GM12878 (cell line): Measurements from ENCODE around the gene EXOC4. TPM values are rescaled to one million over a fixed set of nuclear protein-coding genes. Genes with fewer than 3 reads are reported as not detected.

Experiments
- ATAC-seq: fragments of 200-7000 bp; cut with Tn5 transposase; 3 replicates; pipeline ENCODE4 v1.9.1; 2020; ENCODE audit warnings: mild to moderate bottlenecking, moderate library complexity
- BruUV-seq: library from RNA; stranded (reverse); fragments of 400-500 nt; replicated peaks from 2 replicates; lab custom pipeline; 2021; lab: Mats Ljungman, UMichigan
- CTCF ChIA-PET: fragments of 300-600 bp; sonication (Branson Sonifier 250); formaldehyde crosslinking; extraction: SDS; loops from one replicate; lab custom pipeline; 2021; ENCODE audit warnings: inconsistent platforms; lab: Yijun Ruan, JAX
- POLR2A ChIA-PET: fragments of 350-600 bp; formaldehyde crosslinking; extraction: SDS; loops from one replicate; lab custom pipeline; 2021; ENCODE audit warnings: inconsistent platforms; lab: Charles Lee
- RAD21 ChIA-PET: fragments of 300-600 bp; sonication (Branson Sonifier 250); formaldehyde crosslinking; loops from one replicate; lab custom pipeline; 2023; ENCODE audit warnings: antibody characterized with exemption; ENCODE audit not compliant: unreplicated experiment; lab: Charles Lee
- SMC1A ChIA-PET: fragments of 300-600 bp; sonication (Branson Sonifier 250); formaldehyde crosslinking; loops from one replicate; lab custom pipeline; 2023; ENCODE audit not compliant: unreplicated experiment, uncharacterized antibody; lab: Charles Lee
- DNase-seq: peaks from one replicate; pipeline ENCODE4 v3.0.0-alpha.2; 2011; ENCODE audit warnings: low read depth, low spot score
- FAIRE-seq: peaks from 3 replicates; lab custom pipeline; 2011; peaks lifted over from hg19 to GRCh38; lab: Jason Lieb, UNC
- H2AFZ ChIP-seq: 2 replicates; pipeline ENCODE4 v1.6.0; 2011; ENCODE audit warnings: low read depth, low read length, control low read depth; ENCODE audit not compliant: control insufficient read depth
- H3K27ac ChIP-seq: 2 replicates; pipeline ENCODE4 v1.5.1; 2011; ENCODE audit warnings: control low read depth; ENCODE audit not compliant: control insufficient read depth, insufficient read depth
- H3K27me3 ChIP-seq, 2 experiments: replicated peaks in 1 of 2; 2 replicates each; pipeline versions ENCODE4 v1.6.0 to v1.6.1; 2011; ENCODE audit warnings: low read length in 1 of 2; ENCODE audit not compliant: control insufficient read depth in 2 of 2, insufficient read depth in 2 of 2
- H3K36me3 ChIP-seq, 2 experiments: 2 replicates each; pipeline ENCODE4 v1.5.1; 2011; ENCODE audit warnings: low read length in 1 of 2; ENCODE audit not compliant: control insufficient read depth in 2 of 2, insufficient read depth in 2 of 2
- H3K4me1 ChIP-seq: 2 replicates; pipeline ENCODE4 v1.6.1; 2011; ENCODE audit warnings: mild to moderate bottlenecking, low read length, moderate library complexity, mixed read lengths; ENCODE audit not compliant: control insufficient read depth, insufficient read depth
- H3K4me2 ChIP-seq: 2 replicates; pipeline ENCODE4 v1.6.0; 2011; ENCODE audit warnings: control low read depth; ENCODE audit not compliant: control insufficient read depth, insufficient read depth
- H3K4me3 ChIP-seq: fragments of 200-600 bp; sonication (generic); 2 replicates; pipeline ENCODE4 v1.5.1; 2016
- H3K79me2 ChIP-seq: 2 replicates; pipeline ENCODE4 v1.6.0; 2011; ENCODE audit warnings: low read length; ENCODE audit not compliant: control insufficient read depth, insufficient read depth
- H3K9ac ChIP-seq: 2 replicates; pipeline ENCODE4 v1.8.0; 2011; ENCODE audit warnings: low read length, control low read depth, mixed read lengths; ENCODE audit not compliant: control insufficient read depth, insufficient read depth
- H3K9me3 ChIP-seq: replicated peaks from 3 replicates; pipeline ENCODE4 v1.5.1; 2011; ENCODE audit warnings: mild to moderate bottlenecking, low read length; ENCODE audit not compliant: control insufficient read depth, insufficient read depth
- H4K20me1 ChIP-seq: 2 replicates; pipeline ENCODE4 v1.6.0; 2011; ENCODE audit not compliant: control insufficient read depth, insufficient read depth
- E2F8 ChIP-seq: fragments of 450-650 bp; IDR thresholded peaks from 2 replicates; pipeline ENCODE4 v1.6.1; 2018; ENCODE audit warnings: mild to moderate bottlenecking, low read depth, moderate library complexity; ENCODE audit not compliant: partially characterized antibody
- EED ChIP-seq: sonication (generic); IDR thresholded peaks from 2 replicates; pipeline ENCODE4 v1.6.1; 2016; ENCODE audit warnings: antibody characterized with exemption, low read depth
- HDAC2 ChIP-seq: fragments of 200-600 bp; sonication (generic); IDR thresholded peaks from 2 replicates; pipeline ENCODE4 v1.6.1; 2017
- HSF1 ChIP-seq: fragments of 150-350 bp; IDR thresholded peaks from 2 replicates; pipeline ENCODE4 v1.6.1; 2014; ENCODE audit warnings: mild to moderate bottlenecking, low read depth, low read length
- IRF4 ChIP-seq: IDR thresholded peaks from 2 replicates; pipeline ENCODE4 v1.6.1; 2011; ENCODE audit warnings: low read depth, low read length
- LARP7 ChIP-seq: fragments of 450-650 bp; IDR thresholded peaks from 2 replicates; pipeline ENCODE4 v1.6.1; 2017; ENCODE audit warnings: mild to moderate bottlenecking
- MEF2A ChIP-seq: IDR thresholded peaks from 2 replicates; pipeline ENCODE4 v1.6.1; 2011; ENCODE audit warnings: low read depth, mild to moderate bottlenecking, low read length, moderate library complexity; ENCODE audit not compliant: insufficient read depth
- MLLT1 ChIP-seq: fragments of 450-650 bp; IDR thresholded peaks from 2 replicates; pipeline ENCODE4 v1.6.1; 2016; ENCODE audit warnings: mild to moderate bottlenecking
- NFXL1 ChIP-seq: fragments of 450-650 bp; IDR thresholded peaks from 2 replicates; pipeline ENCODE4 v1.6.1; 2017; ENCODE audit warnings: antibody characterized with exemption, mild to moderate bottlenecking, borderline replicate concordance
- PKNOX1 ChIP-seq: fragments of 450-650 bp; IDR thresholded peaks from 2 replicates; pipeline ENCODE4 v1.6.1; 2016; ENCODE audit warnings: mild to moderate bottlenecking
- RCOR1 ChIP-seq: conservative IDR thresholded peaks from 2 replicates; pipeline ENCODE4 v1.6.1; 2012; ENCODE audit warnings: low read depth, low read length, improper control_type of control experiment
- SIN3A ChIP-seq: IDR thresholded peaks from 2 replicates; pipeline ENCODE4 v1.6.1; 2012; ENCODE audit warnings: low read depth, low read length, improper control_type of control experiment
- SMAD5 ChIP-seq: IDR thresholded peaks from 2 replicates; pipeline ENCODE4 v1.6.1; 2016; ENCODE audit warnings: antibody characterized with exemption, low read depth
- SMARCA5 ChIP-seq: fragments of 450-650 bp; IDR thresholded peaks from 2 replicates; pipeline ENCODE4 v1.6.1; 2017; ENCODE audit warnings: mild to moderate bottlenecking
- SRF ChIP-seq, 2 experiments: IDR thresholded peaks; 2 replicates each; pipeline ENCODE4 v1.6.1; 2011; ENCODE audit warnings: low read depth in 2 of 2, low read length in 2 of 2, mild to moderate bottlenecking in 1 of 2, moderate library complexity in 1 of 2
- STAT3 ChIP-seq: IDR thresholded peaks from 2 replicates; pipeline ENCODE4 v1.6.1; 2011; ENCODE audit warnings: low read depth, low read length, improper control_type of control experiment
- SUPT20H ChIP-seq: IDR thresholded peaks from 2 replicates; pipeline ENCODE4 v1.6.1; 2011; ENCODE audit warnings: low read depth, mild to moderate bottlenecking, low read length, moderate library complexity, borderline replicate concordance; ENCODE audit not compliant: control insufficient read depth
- WRNIP1 ChIP-seq: IDR thresholded peaks from 2 replicates; pipeline ENCODE4 v1.6.1; 2011; ENCODE audit warnings: low read depth, low read length, improper control_type of control experiment, borderline replicate concordance
- ZZZ3 ChIP-seq: IDR thresholded peaks from 2 replicates; pipeline ENCODE4 v1.6.1; 2011; ENCODE audit warnings: low read depth; ENCODE audit not compliant: control insufficient read depth, insufficient read length
- WGBS: methylation state at CpG from one replicate; pipeline ENCODE4 v1.1.6; 2016; ENCODE audit warnings: low lambda C conversion rate; ENCODE audit not compliant: insufficient replicate concordance, insufficient coverage; ENCODE audit errors: missing lambda C conversion rate; 5-methylcytosine and 5-hydroxymethylcytosine counted together
- in situ Hi-C: fragments of 300-500 bp; cut with MboI; formaldehyde crosslinking; loops from 9 replicates; pipeline ENCODE4 v1.14.3; 2018; ENCODE audit warnings: mixed read lengths
- intact Hi-C: fragments of 100-400 bp; cut with micrococcal nuclease; formaldehyde crosslinking; loops from one replicate; pipeline ENCODE4 v1.14.2; 2022; ENCODE audit not compliant: unreplicated experiment
- polyA plus RNA-seq, 11 experiments: library from polyadenylated mRNA; depleted of rRNA in 4 of 11; unstranded in 6 of 11; stranded (reverse) in 5 of 11; fragments of >200 nt; fragmentation: Nextera tagmentation in 4 of 11; fragmentation: Illumina TruSeq in 1 of 11; extraction: Ambion mirVana in 4 of 11; extraction: Trizol in 1 of 11; gene quantifications; 1 replicate in 1 of 11; 2 replicates in 10 of 11; pipeline versions ENCODE4 v1.2.1 to v1.2.3, GENCODE V29; 2011 to 2016; ENCODE audit warnings: inconsistent platforms in 2 of 11, missing spikeins in 2 of 11, low read depth in 1 of 11
- total RNA-seq, 4 experiments: library from RNA; depleted of rRNA in 3 of 4; stranded (reverse); fragments of >200 nt in 3 of 4; fragmentation: Illumina TruSeq in 1 of 4; extraction: Trizol in 1 of 4; gene quantifications; 2 replicates each; pipeline versions ENCODE4 v1.2.1 to v1.2.3, GENCODE V29; 2013 to 2021

The EXOC4 gene
- total and polyA plus RNA-seq, 10 of the 15 experiments (the other 5 are each of a cell fraction or from before 2014, with no cell fraction given) = 13.2 to 44.5 (median 29.6) TPM

- H3K4me3 ChIP-seq = no peak overlapping the region
- intact Hi-C loops = no loop called here
- H4K20me1 ChIP-seq = no peaks in the 10 kb centered on the region
- no peak for DNase-seq
- POLR2A ChIA-PET = interaction anchor here (0.5 kb wide), 1 partner anchor 492 kb away, joined by 7 read pairs; no protein-coding TSS in a partner anchor
- no peaks in the 10 kb centered on the region for H3K9me3 ChIP-seq
- no peak overlapping the region for H3K9ac ChIP-seq
- no peak overlapping the region for H3K4me2 ChIP-seq
- in situ Hi-C loops = no loop called here
- FAIRE-seq = no peak
- RAD21 ChIA-PET = interaction anchor here (0.6 kb wide), 1 partner anchor 1111 kb away, joined by 3 read pairs; no protein-coding TSS in a partner anchor
- ATAC-seq = no peak
- CTCF ChIA-PET = interaction anchor here (1.2 to 1.8 kb wide), 2 partner anchors 15 to 31 kb away, joined by 3 to 6 read pairs; no protein-coding TSS in a partner anchor
- H3K36me3 ChIP-seq = peaks cover 0 to 3% of the 10 kb centered on the region in 2 experiments; a peak in 1 of 4 replicates
- SMC1A ChIA-PET = interaction anchor here (1.2 to 1.5 kb wide), 4 partner anchors 13 to 120 kb away, joined by 3 to 4 read pairs (median 3); no protein-coding TSS in a partner anchor
- no TSS peak for BruUV-seq
- WGBS = 100% methylated on average over 1 of the region's 1 CpG
- no peaks in the 10 kb centered on the region for H3K27me3 ChIP-seq
- no peaks in the 10 kb centered on the region for H3K79me2 ChIP-seq
- no peak overlapping the region for H3K27ac ChIP-seq
- TF ChIP-seq STAT3 = no peak
- TF ChIP-seq MEF2A = no peak
- TF ChIP-seq PKNOX1 = no peak
- TF ChIP-seq MLLT1 = no peak
- TF ChIP-seq EED = no peak
- no peak for TF ChIP-seq ZZZ3
- no peak for TF ChIP-seq HDAC2
- TF ChIP-seq SIN3A = no peak
- TF ChIP-seq E2F8 = no peak
- TF ChIP-seq IRF4 = no peak
- no peak for TF ChIP-seq WRNIP1
- no peak for TF ChIP-seq HSF1
- no peak for TF ChIP-seq RCOR1
- no peak for TF ChIP-seq SMAD5
- no peak for TF ChIP-seq NFXL1
- TF ChIP-seq SUPT20H = no peak
- no peak for TF ChIP-seq SRF (IDR thresholded peaks at IDR 0.05; ENCODE audit: low read depth in 2 of 2, low read length in 2 of 2)
- TF ChIP-seq LARP7 = no peak
- no peak for TF ChIP-seq SMARCA5
- H3K4me1 ChIP-seq = peaks cover 3% of the 10 kb centered on the region; the same call in 1 of the 2 replicates
- H2AFZ ChIP-seq = no peak overlapping the region
These were observed 60.7 kb downstream of the EXOC4 start for GRCh38 chr7:133313575-133313974.
